ENCODE results near the gene TAS2R10. TPM values are rescaled to one million over a fixed set of nuclear protein-coding genes. Genes with fewer than 3 reads are reported as not detected.

Gene TAS2R10
- total and polyA plus RNA-seq, 4 donors = 0.18 to 2.1 (median 0.80) TPM; not detected in 1

DNA sequence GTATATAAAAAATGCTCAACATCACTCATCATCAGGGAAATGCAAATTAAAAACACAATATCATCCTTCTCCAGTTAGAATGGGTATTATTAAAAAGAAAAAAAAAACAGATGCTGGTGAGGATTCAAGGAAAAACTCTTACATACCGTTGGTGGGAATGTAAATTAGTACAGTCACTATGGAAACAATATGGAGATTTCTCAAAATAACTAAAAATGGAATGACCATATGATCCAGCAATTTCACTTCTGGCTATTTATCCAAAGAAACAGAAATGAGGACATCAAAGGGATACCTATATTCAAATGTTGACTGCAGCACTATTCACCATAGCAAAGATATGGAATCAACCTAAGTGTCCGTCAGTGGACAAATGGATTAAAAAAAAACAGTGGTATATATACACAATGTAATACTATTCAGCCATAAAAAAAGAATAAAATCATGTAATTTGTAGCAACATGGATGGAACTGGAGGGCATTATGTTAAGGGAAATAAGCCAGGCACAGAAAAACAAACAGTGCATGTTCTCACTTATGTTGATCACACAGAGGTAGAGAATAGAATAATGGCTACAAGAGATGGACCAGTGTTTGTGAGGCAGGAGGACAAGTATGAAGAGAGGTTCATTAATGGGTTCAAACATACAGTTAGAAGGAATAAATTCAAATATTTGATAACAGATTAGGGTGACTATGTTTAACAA lies 37.5 kb upstream of the TAS2R10 start:
- H3K9ac ChIP-seq (ENCODE audit: insufficient read depth in 1 of 2, low read length in 2 of 2) = no peak overlapping the region

DNA sequence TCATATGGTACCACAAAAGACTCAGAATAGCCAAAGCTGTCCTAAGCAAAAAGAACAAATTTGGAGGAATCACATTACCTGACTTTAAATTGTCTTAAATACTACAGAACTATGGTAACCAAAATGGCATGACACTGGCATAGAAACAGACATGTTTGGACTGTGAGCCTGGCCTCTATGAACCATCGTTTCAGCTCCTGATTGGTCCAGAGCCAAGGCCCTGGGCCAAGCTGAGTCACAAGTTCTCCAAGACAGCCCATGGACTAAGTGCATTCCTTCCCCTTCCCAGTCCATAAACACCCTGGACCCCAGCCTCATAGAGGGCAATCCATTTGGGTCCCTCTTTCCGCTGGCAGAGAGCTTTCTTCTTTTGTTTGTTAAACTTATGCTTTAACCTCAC lies 35.2 kb upstream of the TAS2R10 start:
- Histone ChIP-seq H3K9ac (ENCODE audit: insufficient read depth in 1 of 2, low read length in 2 of 2) (no peak overlapping the region), H3K36me3 (ENCODE audit: control insufficient read depth in 4 of 4, insufficient read depth in 4 of 4, low read length in 4 of 4) (no peaks in the 10 kb centered on the region), H3K9me3 (ENCODE audit: control insufficient read depth in 4 of 4, insufficient read depth in 3 of 4, low read length in 3 of 4) (peaks cover 0 to 16% (median 8%) of the 10 kb centered on the region in 4 donors), H3K4me3 (no peak overlapping the region), H3K4me1 (ENCODE audit: control insufficient read depth in 5 of 5, insufficient read depth in 5 of 5, low read length in 5 of 5) (no peaks in the 10 kb centered on the region), H3K27me3 (ENCODE audit: control insufficient read depth in 3 of 3, insufficient read depth in 3 of 3, low read length in 2 of 3) (no peaks in the 10 kb centered on the region), H3K27ac (ENCODE audit: low read depth in 1 of 2, low read length in 1 of 2) (no peak overlapping the region)
- ATAC-seq (ENCODE audit: insufficient read depth, low FRiP score) (no peak), DNase-seq (no peak)
- 90 to 92% methylated on average over 2 of the region's 2 CpGs for WGBS, 2 donors
- TF ChIP-seq, protein P1, sequence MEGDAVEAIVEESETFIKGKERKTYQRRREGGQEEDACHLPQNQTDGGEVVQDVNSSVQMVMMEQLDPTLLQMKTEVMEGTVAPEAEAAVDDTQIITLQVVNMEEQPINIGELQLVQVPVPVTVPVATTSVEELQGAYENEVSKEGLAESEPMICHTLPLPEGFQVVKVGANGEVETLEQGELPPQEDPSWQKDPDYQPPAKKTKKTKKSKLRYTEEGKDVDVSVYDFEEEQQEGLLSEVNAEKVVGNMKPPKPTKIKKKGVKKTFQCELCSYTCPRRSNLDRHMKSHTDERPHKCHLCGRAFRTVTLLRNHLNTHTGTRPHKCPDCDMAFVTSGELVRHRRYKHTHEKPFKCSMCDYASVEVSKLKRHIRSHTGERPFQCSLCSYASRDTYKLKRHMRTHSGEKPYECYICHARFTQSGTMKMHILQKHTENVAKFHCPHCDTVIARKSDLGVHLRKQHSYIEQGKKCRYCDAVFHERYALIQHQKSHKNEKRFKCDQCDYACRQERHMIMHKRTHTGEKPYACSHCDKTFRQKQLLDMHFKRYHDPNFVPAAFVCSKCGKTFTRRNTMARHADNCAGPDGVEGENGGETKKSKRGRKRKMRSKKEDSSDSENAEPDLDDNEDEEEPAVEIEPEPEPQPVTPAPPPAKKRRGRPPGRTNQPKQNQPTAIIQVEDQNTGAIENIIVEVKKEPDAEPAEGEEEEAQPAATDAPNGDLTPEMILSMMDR (IDR thresholded peaks at IDR 0.05; ENCODE audit: control extremely low read depth, extremely low read depth) = no peak

More for the DNA sequence above, 37.5 kb upstream of the TAS2R10 start:
- TF ChIP-seq, protein P1 (IDR thresholded peaks at IDR 0.05; ENCODE audit: control extremely low read depth, extremely low read depth) = no peak
- ATAC-seq (ENCODE audit: insufficient read depth, low FRiP score) (no peak), DNase-seq (no peak)
- no peak overlapping the region for H3K27ac ChIP-seq (ENCODE audit: low read depth in 1 of 2, low read length in 1 of 2)
- H3K36me3 ChIP-seq (ENCODE audit: control insufficient read depth in 4 of 4, insufficient read depth in 4 of 4, low read length in 4 of 4) = no peaks in the 10 kb centered on the region
- H3K4me3 ChIP-seq = no peak overlapping the region
- no peaks in the 10 kb centered on the region for H3K4me1 ChIP-seq (ENCODE audit: control insufficient read depth in 5 of 5, insufficient read depth in 5 of 5, low read length in 5 of 5)
- WGBS, 2 donors = 93 to 98% methylated on average over 2 of the region's 2 CpGs
- H3K27me3 ChIP-seq (ENCODE audit: control insufficient read depth in 3 of 3, insufficient read depth in 3 of 3, low read length in 2 of 3) = no peaks in the 10 kb centered on the region
- peaks cover 0 to 7% (median 3%) of the 10 kb centered on the region in 4 donors for H3K9me3 ChIP-seq (ENCODE audit: control insufficient read depth in 4 of 4, insufficient read depth in 3 of 4, low read length in 3 of 4)

DNA sequence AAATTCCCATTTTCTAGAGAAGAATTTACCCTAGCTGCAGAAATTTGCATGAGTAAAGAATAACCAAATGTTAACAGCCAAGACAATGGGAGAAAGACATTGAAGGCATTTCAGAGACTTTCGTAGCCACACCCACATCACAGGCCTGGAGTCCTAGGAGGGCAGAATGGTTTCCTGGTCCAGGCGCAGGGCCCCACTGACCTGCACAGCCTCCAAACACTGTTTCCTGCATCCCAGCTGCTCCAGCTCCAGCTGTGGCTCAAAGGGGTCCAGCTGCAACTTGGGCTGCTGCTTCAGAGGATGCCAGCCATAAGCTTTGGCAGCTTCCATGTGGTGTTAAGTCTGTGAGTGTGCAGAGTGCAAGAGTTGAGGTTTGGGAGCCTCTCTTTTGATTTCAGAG lies 29.6 kb upstream of the TAS2R10 start:
- H3K9me3 ChIP-seq (ENCODE audit: control insufficient read depth in 4 of 4, insufficient read depth in 3 of 4, low read length in 3 of 4) = peaks cover 0 to 16% (median 9%) of the 10 kb centered on the region in 4 donors
- no peak overlapping the region for H3K27ac ChIP-seq (ENCODE audit: low read depth in 1 of 2, low read length in 1 of 2)
- no peak overlapping the region for H3K4me3 ChIP-seq
- no peak for ATAC-seq (ENCODE audit: insufficient read depth, low FRiP score)
- peaks cover 0 to 6% (median 0%) of the 10 kb centered on the region in 4 donors for H3K36me3 ChIP-seq (ENCODE audit: control insufficient read depth in 4 of 4, insufficient read depth in 4 of 4, low read length in 4 of 4)
- WGBS, 2 donors = 98% methylated on average over 2 of the region's 2 CpGs
- TF ChIP-seq, protein P1 (IDR thresholded peaks at IDR 0.05; ENCODE audit: control extremely low read depth, extremely low read depth) = no peak
- no peak for DNase-seq
- peaks cover 0 to 2% (median 0%) of the 10 kb centered on the region in 5 donors for H3K4me1 ChIP-seq (ENCODE audit: control insufficient read depth in 5 of 5, insufficient read depth in 5 of 5, low read length in 5 of 5)
- no peaks in the 10 kb centered on the region for H3K27me3 ChIP-seq (ENCODE audit: control insufficient read depth in 3 of 3, insufficient read depth in 3 of 3, low read length in 2 of 3)
- H3K9ac ChIP-seq (ENCODE audit: insufficient read depth in 1 of 2, low read length in 2 of 2) = no peak overlapping the region
